Omental fat pad (tissue), 4 donors: Measurements from ENCODE around the gene TTYH1. TPM values are rescaled to one million over a fixed set of nuclear protein-coding genes. Genes with fewer than 3 reads are reported as not detected.

Experiments used
- ATAC-seq: fragments of 150-250 bp; one replicate; pipeline ENCODE4 v1.9.1; 2016; ENCODE audit warnings: mild to moderate bottlenecking, moderate library complexity; ENCODE audit not compliant: low FRiP score
- DNase-seq: peaks from one replicate; pipeline ENCODE4 v3.0.0-alpha.2; 2019; ENCODE audit warnings: low spot score
- CTCF ChIP-seq, 3 donors: fragments of 450-650 bp; IDR thresholded peaks; one replicate each; pipeline ENCODE4 v1.5.1; 2016 to 2017; ENCODE audit warnings: antibody characterized with exemption in 3 of 3, mild to moderate bottlenecking in 3 of 3, moderate library complexity in 2 of 3
- total RNA-seq, 4 donors: library from RNA; depleted of rRNA; stranded (reverse); fragments of >200 nt; gene quantifications; one replicate each; pipeline ENCODE4 v1.1.0, GENCODE V29; 2016

TTYH1 gene
- total RNA-seq, 4 donors from 2014 or later = 0.28 to 0.84 TPM; not detected in 2

GRCh38 chr19:54459282-54460229 lies 44.3 kb downstream of the TTYH1 start:
- ATAC-seq (no peak), DNase-seq (no peak)
- TF ChIP-seq CTCF (IDR thresholded peaks at IDR 0.05) = no peak

GRCh38 chr19:54460230-54461005 lies 45.2 kb downstream of the TTYH1 start:
- TF ChIP-seq CTCF (IDR thresholded peaks at IDR 0.05) = no peak
- ATAC-seq (no peak), DNase-seq (no peak)

- ATAC-seq = no peak
- no peak for DNase-seq
- TF ChIP-seq CTCF (IDR thresholded peaks at IDR 0.05) = no peak
These were observed 45.9 kb downstream of the TTYH1 start for GRCh38 chr19:54461210-54461609.

DNA sequence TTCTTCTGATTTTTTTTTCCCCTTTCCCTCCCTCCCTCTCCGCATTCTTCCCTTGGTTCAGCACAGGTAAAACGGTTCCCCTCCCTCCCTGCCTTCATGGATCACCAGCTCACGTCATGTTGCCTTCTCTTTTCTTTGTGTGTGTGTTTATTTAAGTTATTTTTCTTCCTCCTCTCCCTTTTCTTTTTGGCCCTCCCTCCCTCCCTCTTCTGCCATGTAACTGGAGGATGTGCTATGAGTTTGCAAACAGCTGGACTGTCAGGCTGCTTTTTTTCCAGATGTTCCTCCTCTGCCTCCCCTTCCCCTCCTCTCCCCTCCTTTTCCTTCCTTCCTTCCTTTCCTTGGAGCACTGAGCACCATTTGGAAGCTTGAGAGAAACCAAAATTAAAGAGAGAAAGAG lies 46.3 kb downstream of the TTYH1 start:
- no peak for ATAC-seq
- TF ChIP-seq CTCF (IDR thresholded peaks at IDR 0.05) = no peak
- no peak for DNase-seq

DNA sequence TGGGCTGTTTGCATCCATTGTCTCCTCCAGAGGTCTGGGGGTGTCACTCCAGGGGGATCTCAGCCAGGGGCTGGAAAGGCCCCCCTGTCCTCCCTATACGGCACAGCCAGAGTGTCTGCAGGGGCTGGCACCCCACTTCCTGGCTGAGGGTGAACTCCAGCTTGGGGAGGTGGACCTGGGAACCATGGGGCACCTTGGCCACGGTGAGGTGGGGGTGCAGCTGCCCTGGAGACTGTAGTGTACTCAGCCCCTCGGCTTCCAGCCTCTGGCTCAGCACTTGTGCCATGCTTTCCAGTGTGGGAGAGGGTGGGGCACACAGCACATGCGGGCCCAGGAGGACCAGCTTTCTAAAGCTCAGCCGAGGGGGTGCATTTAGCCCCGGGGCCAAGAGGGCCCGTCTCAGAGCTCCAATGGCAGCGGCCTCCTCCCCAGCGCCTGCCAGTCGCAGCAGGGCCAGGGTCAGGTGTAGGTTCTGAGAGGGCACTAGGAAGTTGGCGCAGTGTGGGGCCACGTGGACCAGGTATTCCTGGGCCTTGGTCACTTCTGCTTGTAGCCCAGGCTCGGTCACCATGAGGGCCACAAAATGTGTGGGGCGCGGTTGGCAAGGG lies 46.9 kb downstream of the TTYH1 start:
- TF ChIP-seq CTCF (IDR thresholded peaks at IDR 0.05) = no peak
- ATAC-seq = no peak
- DNase-seq = no peak

- ATAC-seq (peak; percentile 18), DNase-seq (no peak)
- no peak for TF ChIP-seq CTCF (IDR thresholded peaks at IDR 0.05)
These were observed 47.6 kb downstream of the TTYH1 start for GRCh38 chr19:54462655-54463530.
